SK-N-SH treated with all-trans-retinoic acid at 6 μM for 48 hours (cell line): ENCODE measurements around the gene PTPRN2.

ENCODE experiments used
- ATAC-seq: fragments of 200-7000 bp; cut with Tn5 transposase; 3 replicates; pipeline ENCODE4 v1.9.1; 2020; ENCODE audit warnings: mild to moderate bottlenecking, moderate library complexity
- ARNTL ChIP-seq: fragments of 450-650 bp; formaldehyde crosslinking; IDR thresholded peaks from 2 replicates; pipeline ENCODE4 v1.5.0; 2020; ENCODE audit warnings: low read depth, mild to moderate bottlenecking, moderate library complexity, borderline replicate concordance
- CSRNP3 ChIP-seq: fragments of 250-450 bp; sonication (Bioruptor Pico); IDR thresholded peaks from 2 replicates; pipeline ENCODE4 v1.5.1; 2021; ENCODE audit warnings: mild to moderate bottlenecking, moderate library complexity
- ESRRG ChIP-seq: fragments of 250-450 bp; sonication (Bioruptor Pico); IDR thresholded peaks from 2 replicates; pipeline ENCODE4 v1.6.1; 2021; ENCODE audit warnings: mild to moderate bottlenecking
- ISL1 ChIP-seq: fragments of 250-450 bp; sonication (Bioruptor Pico); IDR thresholded peaks from 2 replicates; pipeline ENCODE4 v2.1.2; 2022; ENCODE audit warnings: mild to moderate bottlenecking, moderate library complexity
- OSR1 ChIP-seq: fragments of 250-450 bp; sonication (Bioruptor Pico); IDR thresholded peaks from 2 replicates; pipeline ENCODE4 v1.8.0; 2022; ENCODE audit warnings: moderate library complexity, mild to moderate bottlenecking, inconsistent platforms
- PPARA ChIP-seq: fragments of 250-450 bp; sonication (Bioruptor Pico); IDR thresholded peaks from 2 replicates; pipeline ENCODE4 v1.5.0; 2020; ENCODE audit warnings: mild to moderate bottlenecking, borderline replicate concordance
- RARB ChIP-seq: fragments of 250-450 bp; sonication (Bioruptor Pico); IDR thresholded peaks from 2 replicates; pipeline ENCODE4 v1.8.0; 2021; ENCODE audit warnings: mild to moderate bottlenecking, moderate library complexity
- TCF4 ChIP-seq: fragments of 250-450 bp; sonication (Bioruptor Pico); IDR thresholded peaks from 2 replicates; pipeline ENCODE4 v1.8.0; 2021; ENCODE audit warnings: mild to moderate bottlenecking, moderate library complexity, borderline replicate concordance
- TSHZ2 ChIP-seq: fragments of 250-450 bp; sonication (Bioruptor Pico); IDR thresholded peaks from 2 replicates; pipeline ENCODE4 v1.5.0; 2020; ENCODE audit warnings: mild to moderate bottlenecking, moderate library complexity
- ZC3H10 ChIP-seq: fragments of 250-450 bp; sonication (Bioruptor Pico); IDR thresholded peaks from 2 replicates; pipeline ENCODE4 v1.5.1; 2021; ENCODE audit warnings: mild to moderate bottlenecking, moderate library complexity
- ZFP3 ChIP-seq: fragments of 250-450 bp; sonication (Bioruptor Pico); IDR thresholded peaks from 2 replicates; pipeline ENCODE4 v1.5.0; 2020; ENCODE audit warnings: mild to moderate bottlenecking, moderate library complexity
- ZNF565 ChIP-seq: fragments of 450-650 bp; formaldehyde crosslinking; conservative IDR thresholded peaks from 2 replicates; pipeline ENCODE4 v1.5.0; 2020; ENCODE audit warnings: low read depth, mild to moderate bottlenecking, moderate library complexity
- ZNF70 ChIP-seq: fragments of 450-650 bp; formaldehyde crosslinking; IDR thresholded peaks from 2 replicates; pipeline ENCODE4 v1.5.0; 2020; ENCODE audit warnings: mild to moderate bottlenecking, moderate library complexity
- ZNF8 ChIP-seq: fragments of 450-650 bp; formaldehyde crosslinking; IDR thresholded peaks from 2 replicates; pipeline ENCODE4 v1.5.0; 2020; ENCODE audit warnings: mild to moderate bottlenecking, moderate library complexity
- TF ChIP-seq, protein P1 (sequence below): fragments of 250-450 bp; sonication (Bioruptor Pico); IDR thresholded peaks from 2 replicates; pipeline ENCODE4 v1.5.1; 2020; ENCODE audit warnings: low read depth, mild to moderate bottlenecking, moderate library complexity
- TF ChIP-seq, protein P2 (sequence below): fragments of 250-450 bp; sonication (Bioruptor Pico); IDR thresholded peaks from 2 replicates; pipeline ENCODE4 v1.8.0; 2021; ENCODE audit warnings: low read depth, mild to moderate bottlenecking, moderate library complexity, borderline replicate concordance
- TF ChIP-seq, protein P3 (sequence below): fragments of 250-450 bp; sonication (Bioruptor Pico); IDR thresholded peaks from 2 replicates; pipeline ENCODE4 v1.8.0; 2020; ENCODE audit warnings: mild to moderate bottlenecking, moderate library complexity, borderline replicate concordance

Gene PTPRN2

GRCh38 chr7:157645539-157645938 is 942.1 kb downstream of the PTPRN2 start:
- TF ChIP-seq, protein P1, sequence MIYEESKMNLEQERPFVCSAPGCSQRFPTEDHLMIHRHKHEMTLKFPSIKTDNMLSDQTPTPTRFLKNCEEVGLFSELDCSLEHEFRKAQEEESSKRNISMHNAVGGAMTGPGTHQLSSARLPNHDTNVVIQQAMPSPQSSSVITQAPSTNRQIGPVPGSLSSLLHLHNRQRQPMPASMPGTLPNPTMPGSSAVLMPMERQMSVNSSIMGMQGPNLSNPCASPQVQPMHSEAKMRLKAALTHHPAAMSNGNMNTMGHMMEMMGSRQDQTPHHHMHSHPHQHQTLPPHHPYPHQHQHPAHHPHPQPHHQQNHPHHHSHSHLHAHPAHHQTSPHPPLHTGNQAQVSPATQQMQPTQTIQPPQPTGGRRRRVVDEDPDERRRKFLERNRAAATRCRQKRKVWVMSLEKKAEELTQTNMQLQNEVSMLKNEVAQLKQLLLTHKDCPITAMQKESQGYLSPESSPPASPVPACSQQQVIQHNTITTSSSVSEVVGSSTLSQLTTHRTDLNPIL (CRISPR knock-in tag) = no peak
- TF ChIP-seq, protein P2, sequence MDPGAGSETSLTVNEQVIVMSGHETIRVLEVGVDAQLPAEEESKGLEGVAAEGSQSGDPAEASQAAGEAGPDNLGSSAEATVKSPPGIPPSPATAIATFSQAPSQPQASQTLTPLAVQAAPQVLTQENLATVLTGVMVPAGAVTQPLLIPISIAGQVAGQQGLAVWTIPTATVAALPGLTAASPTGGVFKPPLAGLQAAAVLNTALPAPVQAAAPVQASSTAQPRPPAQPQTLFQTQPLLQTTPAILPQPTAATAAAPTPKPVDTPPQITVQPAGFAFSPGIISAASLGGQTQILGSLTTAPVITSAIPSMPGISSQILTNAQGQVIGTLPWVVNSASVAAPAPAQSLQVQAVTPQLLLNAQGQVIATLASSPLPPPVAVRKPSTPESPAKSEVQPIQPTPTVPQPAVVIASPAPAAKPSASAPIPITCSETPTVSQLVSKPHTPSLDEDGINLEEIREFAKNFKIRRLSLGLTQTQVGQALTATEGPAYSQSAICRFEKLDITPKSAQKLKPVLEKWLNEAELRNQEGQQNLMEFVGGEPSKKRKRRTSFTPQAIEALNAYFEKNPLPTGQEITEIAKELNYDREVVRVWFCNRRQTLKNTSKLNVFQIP = no peak
- TF ChIP-seq OSR1 = no peak
- ATAC-seq = no peak

GRCh38 chr7:157644946-157645345 is 942.7 kb downstream of the PTPRN2 start:
- TF ChIP-seq OSR1 (no peak), CSRNP3 (CRISPR knock-in tag) (no peak), ZNF8 (CRISPR knock-in tag) (no peak), RARB (no peak), ESRRG (CRISPR knock-in tag) (no peak), ARNTL (CRISPR knock-in tag) (no peak), ZFP3 (CRISPR knock-in tag) (no peak), TCF4 (CRISPR knock-in tag) (no peak), TSHZ2 (CRISPR knock-in tag) (no peak), ZC3H10 (CRISPR knock-in tag) (no peak), ISL1 (CRISPR knock-in tag) (no peak), ZNF565 (CRISPR knock-in tag) (no peak), ZNF70 (no peak), PPARA (CRISPR knock-in tag) (no peak)
- TF ChIP-seq, protein P2 = no peak
- TF ChIP-seq, protein P3, sequence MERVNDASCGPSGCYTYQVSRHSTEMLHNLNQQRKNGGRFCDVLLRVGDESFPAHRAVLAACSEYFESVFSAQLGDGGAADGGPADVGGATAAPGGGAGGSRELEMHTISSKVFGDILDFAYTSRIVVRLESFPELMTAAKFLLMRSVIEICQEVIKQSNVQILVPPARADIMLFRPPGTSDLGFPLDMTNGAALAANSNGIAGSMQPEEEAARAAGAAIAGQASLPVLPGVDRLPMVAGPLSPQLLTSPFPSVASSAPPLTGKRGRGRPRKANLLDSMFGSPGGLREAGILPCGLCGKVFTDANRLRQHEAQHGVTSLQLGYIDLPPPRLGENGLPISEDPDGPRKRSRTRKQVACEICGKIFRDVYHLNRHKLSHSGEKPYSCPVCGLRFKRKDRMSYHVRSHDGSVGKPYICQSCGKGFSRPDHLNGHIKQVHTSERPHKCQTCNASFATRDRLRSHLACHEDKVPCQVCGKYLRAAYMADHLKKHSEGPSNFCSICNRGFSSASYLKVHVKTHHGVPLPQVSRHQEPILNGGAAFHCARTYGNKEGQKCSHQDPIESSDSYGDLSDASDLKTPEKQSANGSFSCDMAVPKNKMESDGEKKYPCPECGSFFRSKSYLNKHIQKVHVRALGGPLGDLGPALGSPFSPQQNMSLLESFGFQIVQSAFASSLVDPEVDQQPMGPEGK (CRISPR knock-in tag) = no peak
- ATAC-seq = no peak

GRCh38 chr7:157643525-157643970 is 944.1 kb downstream of the PTPRN2 start:
- TF ChIP-seq, protein P1 (CRISPR knock-in tag) = no peak
- TF ChIP-seq, all 23 proteins: peak for 0
- ATAC-seq = no peak
